ENCODE measurements around the gene PPME1.

DNA sequence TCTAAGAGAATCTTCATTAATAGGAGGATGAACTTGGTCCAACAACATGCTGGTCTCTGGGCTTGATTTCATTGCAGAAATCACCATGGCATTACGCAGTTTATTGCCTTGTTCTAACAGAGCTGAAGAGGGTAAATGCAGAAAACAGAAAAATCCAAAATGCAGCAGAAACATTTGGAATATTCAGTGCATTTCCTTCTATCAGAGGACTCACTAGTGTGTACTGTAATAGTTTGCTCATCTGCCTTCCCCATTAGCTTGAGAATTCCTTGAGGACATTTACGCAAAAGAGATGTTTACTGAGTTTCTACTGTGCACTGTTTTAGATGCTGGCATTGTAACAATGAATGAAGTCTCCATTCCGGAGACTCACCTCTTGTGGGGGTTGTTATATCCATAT, 37.7 kb upstream of the PPME1 start:
- TF ChIP-seq, protein P1, sequence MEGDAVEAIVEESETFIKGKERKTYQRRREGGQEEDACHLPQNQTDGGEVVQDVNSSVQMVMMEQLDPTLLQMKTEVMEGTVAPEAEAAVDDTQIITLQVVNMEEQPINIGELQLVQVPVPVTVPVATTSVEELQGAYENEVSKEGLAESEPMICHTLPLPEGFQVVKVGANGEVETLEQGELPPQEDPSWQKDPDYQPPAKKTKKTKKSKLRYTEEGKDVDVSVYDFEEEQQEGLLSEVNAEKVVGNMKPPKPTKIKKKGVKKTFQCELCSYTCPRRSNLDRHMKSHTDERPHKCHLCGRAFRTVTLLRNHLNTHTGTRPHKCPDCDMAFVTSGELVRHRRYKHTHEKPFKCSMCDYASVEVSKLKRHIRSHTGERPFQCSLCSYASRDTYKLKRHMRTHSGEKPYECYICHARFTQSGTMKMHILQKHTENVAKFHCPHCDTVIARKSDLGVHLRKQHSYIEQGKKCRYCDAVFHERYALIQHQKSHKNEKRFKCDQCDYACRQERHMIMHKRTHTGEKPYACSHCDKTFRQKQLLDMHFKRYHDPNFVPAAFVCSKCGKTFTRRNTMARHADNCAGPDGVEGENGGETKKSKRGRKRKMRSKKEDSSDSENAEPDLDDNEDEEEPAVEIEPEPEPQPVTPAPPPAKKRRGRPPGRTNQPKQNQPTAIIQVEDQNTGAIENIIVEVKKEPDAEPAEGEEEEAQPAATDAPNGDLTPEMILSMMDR (IDR thresholded peaks at IDR 0.05): no peak
- no peak for TF ChIP-seq EZH2phosphoT487 (IDR thresholded peaks at IDR 0.05)
- TF ChIP-seq EZH2 (IDR thresholded peaks at IDR 0.05): no peak

All from neural progenitor cell (in vitro differentiated cells).